B cell (primary cell): Measurements from ENCODE around the gene EXT2. TPM values are rescaled to one million over a fixed set of nuclear protein-coding genes. Genes with fewer than 3 reads are reported as not detected.

Experiments
- ATAC-seq: fragments of 200-7000 bp; cut with Tn5 transposase; one replicate; pipeline ENCODE4 v1.10.0; 2021; ENCODE audit warnings: low read depth, mild to moderate bottlenecking, moderate number of reproducible peaks, moderate library complexity
- CTCF ChIA-PET: fragments of 350-600 bp; sonication (Branson Sonifier 250); formaldehyde crosslinking; loops from one replicate; lab custom pipeline; 2021; ENCODE audit warnings: antibody characterized with exemption, inconsistent platforms; lab: Charles Lee
- POLR2A ChIA-PET: fragments of 350-600 bp; sonication (Branson Sonifier 250); formaldehyde crosslinking; loops from one replicate; lab custom pipeline; 2021; ENCODE audit warnings: antibody characterized with exemption; lab: Charles Lee
- DNase-seq: peaks from one replicate; pipeline ENCODE4 v3.0.0; 2013
- H2AFZ ChIP-seq: 2 replicates; pipeline ENCODE4 v1.6.1; 2012; ENCODE audit warnings: mild to moderate bottlenecking, low read depth, low read length; ENCODE audit not compliant: insufficient read depth, poor library complexity, severe bottlenecking
- H3K27ac ChIP-seq, 2 donors: 1 replicate in 1 of 2; 2 replicates in 1 of 2; pipeline ENCODE4 v1.5.1; 2012 to 2013; ENCODE audit warnings: low read length in 2 of 2, mild to moderate bottlenecking in 2 of 2, moderate library complexity in 1 of 2
- H3K27me3 ChIP-seq, 4 experiments: fragments of 200-600 bp in 1 of 4; sonication (generic) in 1 of 4; replicated peaks in 1 of 4; 1 replicate in 2 of 4; 2 replicates in 2 of 4; pipeline versions ENCODE4 v1.6.1 to v1.7.0; 2013 to 2016; ENCODE audit warnings: low read length in 3 of 4, mild to moderate bottlenecking in 2 of 4, mixed read lengths in 1 of 4, moderate library complexity in 1 of 4; ENCODE audit not compliant: insufficient read depth in 4 of 4, control insufficient read depth in 3 of 4; ENCODE audit errors: control extremely low read depth in 1 of 4
- H3K36me3 ChIP-seq, 2 experiments: replicated peaks in 1 of 2; 1 replicate in 1 of 2; 2 replicates in 1 of 2; pipeline versions ENCODE4 v1.6.1 to v1.7.1; 2013; ENCODE audit warnings: low read length in 1 of 2; ENCODE audit not compliant: insufficient read depth in 2 of 2, control insufficient read depth in 1 of 2; ENCODE audit errors: control extremely low read depth in 1 of 2, extremely low read depth in 1 of 2
- H3K4me1 ChIP-seq, 2 donors: fragments of 200-600 bp in 1 of 2; sonication (generic) in 1 of 2; 1 replicate in 1 of 2; 2 replicates in 1 of 2; pipeline versions ENCODE4 v1.5.1 to v1.6.1; 2013 to 2017; ENCODE audit warnings: low read length in 2 of 2; ENCODE audit not compliant: control insufficient read depth in 2 of 2, insufficient read depth in 2 of 2
- H3K4me2 ChIP-seq: replicated peaks from 2 replicates; pipeline ENCODE3; 2012; ENCODE audit warnings: mild to moderate bottlenecking, low read depth, low read length; ENCODE audit not compliant: poor library complexity, severe bottlenecking
- H3K4me3 ChIP-seq, 5 experiments: fragments of 200-600 bp in 1 of 5; sonication (generic) in 1 of 5; 1 replicate in 3 of 5; 2 replicates in 2 of 5; pipeline versions ENCODE4 v1.5.1 to v1.7.0; 2011 to 2016; ENCODE audit warnings: low read length in 4 of 5, mild to moderate bottlenecking in 4 of 5, low read depth in 2 of 5, control low read depth in 1 of 5, moderate library complexity in 1 of 5; ENCODE audit not compliant: insufficient read depth in 1 of 5; ENCODE audit errors: control extremely low read depth in 1 of 5, extremely low read depth in 1 of 5
- H3K79me2 ChIP-seq: fragments of 200-600 bp; sonication (generic); one replicate; pipeline ENCODE4 v1.6.0; 2016; ENCODE audit warnings: low read length; ENCODE audit not compliant: control insufficient read depth, insufficient read depth
- H3K9ac ChIP-seq: fragments of 200-600 bp; sonication (generic); 2 replicates; pipeline ENCODE4 v1.6.1; 2017; ENCODE audit warnings: mild to moderate bottlenecking, low read length, moderate library complexity
- H3K9me3 ChIP-seq, 3 donors: one replicate each; pipeline versions ENCODE4 v1.6.1 to v1.7.1; 2013; ENCODE audit warnings: low read length in 2 of 3; ENCODE audit not compliant: control insufficient read depth in 2 of 3, insufficient read depth in 1 of 3; ENCODE audit errors: control extremely low read depth in 1 of 3
- H4K20me1 ChIP-seq: 2 replicates; pipeline ENCODE4 v1.6.0; 2012; ENCODE audit warnings: mild to moderate bottlenecking, low read length; ENCODE audit not compliant: insufficient read depth, control insufficient read depth, poor library complexity, severe bottlenecking
- H3K27ac Mint-ChIP-seq: one replicate; pipeline ENCODE4 v1.8.0; 2021; ENCODE audit warnings: mixed read lengths
- H3K27me3 Mint-ChIP-seq: one replicate; pipeline ENCODE4 v1.8.0; 2021; ENCODE audit warnings: mixed read lengths
- H3K4me1 Mint-ChIP-seq: one replicate; pipeline ENCODE4 v1.8.0; 2021; ENCODE audit warnings: mixed read lengths
- H3K4me3 Mint-ChIP-seq: one replicate; pipeline ENCODE4 v1.8.0; 2021; ENCODE audit warnings: mixed read lengths
- H3K9me3 Mint-ChIP-seq: one replicate; pipeline ENCODE4 v1.8.0; 2022; ENCODE audit warnings: mixed read lengths; ENCODE audit not compliant: insufficient read depth
- CTCF ChIP-seq: fragments of 200-600 bp; IDR thresholded peaks from one replicate; pipeline ENCODE4 v1.8.0; 2022; ENCODE audit warnings: antibody characterized with exemption, mild to moderate bottlenecking
- EZH2 ChIP-seq: IDR thresholded peaks from 2 replicates; pipeline ENCODE4 v1.6.1; 2012; ENCODE audit warnings: borderline replicate concordance, low read depth, mild to moderate bottlenecking, moderate library complexity, low read length; ENCODE audit not compliant: insufficient read depth, poor library complexity, severe bottlenecking
- WGBS: methylation state at CpG from one replicate; pipeline ENCODE4 v1.1.5; 2013; ENCODE audit warnings: missing lambda C conversion rate; ENCODE audit not compliant: insufficient coverage; 5-methylcytosine and 5-hydroxymethylcytosine counted together
- intact Hi-C: fragments of 100-400 bp; cut with micrococcal nuclease; formaldehyde crosslinking; loops from one replicate; pipeline ENCODE4 v1.10.0; 2022
- polyA plus RNA-seq: library from polyadenylated mRNA; depleted of rRNA; stranded (reverse); fragments of >200 nt; gene quantifications from 2 replicates; pipeline ENCODE4 v1.2.3, GENCODE V29; 2012
- total RNA-seq, 2 donors: library from RNA; stranded (reverse); fragments of 120-200 nt in 1 of 2; gene quantifications; 1 replicate in 1 of 2; 2 replicates in 1 of 2; pipeline versions ENCODE4 v1.2.3 to v1.2.4, GENCODE V29; 2013 to 2022

EXT2 gene
- total and polyA plus RNA-seq, 2 donors (not counting 1 experiment from before 2014, with no cell fraction given): 11.0 to 27.8 TPM

GRCh38 chr11:44057340-44057739 is 38.1 kb upstream of the EXT2 start:
- WGBS: 100% methylated on average over 3 of the region's 6 CpGs
- H3K36me3 ChIP-seq: no peaks in the 10 kb centered on the region
- H2AFZ ChIP-seq: no peak overlapping the region
- no peaks in the 10 kb centered on the region for H3K9me3 ChIP-seq
- H3K4me2 ChIP-seq: no peak overlapping the region
- DNase-seq (no peak), ATAC-seq (no peak)
- Mint-ChIP-seq H3K27me3 (peaks cover 3% of the 10 kb centered on the region), H3K4me1 (no peaks in the 10 kb centered on the region), H3K27ac (no peak overlapping the region), H3K9me3 (no peaks in the 10 kb centered on the region), H3K4me3 (no peak overlapping the region)
- no peak overlapping the region for H3K9ac ChIP-seq
- intact Hi-C loops: no loop called here
- H3K4me1 ChIP-seq: no peaks in the 10 kb centered on the region
- no peak overlapping the region for H3K27ac ChIP-seq
- TF ChIP-seq CTCF (no peak), EZH2 (no peak)
- H3K79me2 ChIP-seq: no peaks in the 10 kb centered on the region
- H3K27me3 ChIP-seq: no peaks in the 10 kb centered on the region
- ChIA-PET CTCF (interaction anchor here (1.0 to 1.2 kb wide), 2 partner anchors 37 to 40 kb away, joined by 3 read pairs; no protein-coding TSS in a partner anchor), POLR2A (no interaction called here)
- no peak overlapping the region for H3K4me3 ChIP-seq
- no peaks in the 10 kb centered on the region for H4K20me1 ChIP-seq

GRCh38 chr11:44058275-44058674 is 37.2 kb upstream of the EXT2 start:
- H3K4me2 ChIP-seq: no peak overlapping the region
- H3K9me3 Mint-ChIP-seq: no peaks in the 10 kb centered on the region
- no peaks in the 10 kb centered on the region for H3K36me3 ChIP-seq
- peaks cover 3% of the 10 kb centered on the region for H3K27me3 Mint-ChIP-seq
- no peak overlapping the region for H3K4me3 Mint-ChIP-seq
- H3K27ac ChIP-seq: no peak overlapping the region
- DNase-seq (no peak), ATAC-seq (no peak)
- whole genome bisulfite sequencing: 92% methylated on average over 3 of the region's 6 CpGs
- TF ChIP-seq CTCF (no peak), EZH2 (no peak)
- no peaks in the 10 kb centered on the region for H3K27me3 ChIP-seq
- H3K27ac Mint-ChIP-seq: no peak overlapping the region
- POLR2A ChIA-PET: no interaction called here
- no peaks in the 10 kb centered on the region for H3K79me2 ChIP-seq
- intact Hi-C loops: no loop called here
- no peaks in the 10 kb centered on the region for H3K4me1 ChIP-seq
- CTCF ChIA-PET: interaction anchor here (1.2 to 1.8 kb wide), 2 partner anchors 9 to 11 kb away, joined by 3 to 6 read pairs; no protein-coding TSS in a partner anchor
- no peak overlapping the region for H3K4me3 ChIP-seq
- H2AFZ ChIP-seq: no peak overlapping the region
- H3K9me3 ChIP-seq: no peaks in the 10 kb centered on the region
- no peaks in the 10 kb centered on the region for H4K20me1 ChIP-seq
- H3K9ac ChIP-seq: no peak overlapping the region
- no peaks in the 10 kb centered on the region for H3K4me1 Mint-ChIP-seq
